H7 (cell line): ENCODE results near the gene NOL4L. TPM values are rescaled to one million over a fixed set of nuclear protein-coding genes. Genes with fewer than 3 reads are reported as not detected.

ENCODE experiments used
- DNase-seq: peaks from one replicate; pipeline ENCODE4 v3.0.0; 2012
- H3K27me3 ChIP-seq: 2 replicates; pipeline ENCODE4 v1.6.0; 2011; ENCODE audit warnings: mild to moderate bottlenecking, low read length; ENCODE audit not compliant: control insufficient read depth, insufficient read depth
- H3K36me3 ChIP-seq: replicated peaks from 2 replicates; pipeline ENCODE4 v1.5.1; 2011; ENCODE audit warnings: low read length; ENCODE audit not compliant: control insufficient read depth, insufficient read depth
- H3K4me3 ChIP-seq: 2 replicates; pipeline ENCODE4 v1.5.1; 2011; ENCODE audit warnings: low read depth, mild to moderate bottlenecking, control low read depth, low read length, moderate library complexity; ENCODE audit not compliant: insufficient read depth
- total RNA-seq: library from RNA; depleted of rRNA; stranded (reverse); fragments of >200 nt; shearing (Covaris generic); gene quantifications from 2 replicates; pipeline ENCODE4 v1.2.3, GENCODE V29; 2014

NOL4L gene
- total RNA-seq, 1 experiment from 2014 or later: 26.6 TPM

- no peak overlapping the region for H3K4me3 ChIP-seq
- peaks cover 1% of the 10 kb centered on the region; the same call in 1 of the 2 replicates for H3K36me3 ChIP-seq
- DNase-seq: peak; percentile 12
- H3K27me3 ChIP-seq: no peaks in the 10 kb centered on the region
Observed at GRCh38 chr20:32440069-32440757, 144.9 kb downstream of the NOL4L start.

- peak; percentile 42 for DNase-seq
- Histone ChIP-seq H3K27me3 (no peaks in the 10 kb centered on the region), H3K36me3 (peaks cover 1% of the 10 kb centered on the region; the same call in 1 of the 2 replicates), H3K4me3 (no peak overlapping the region)
Observed at GRCh38 chr20:32439132-32439829, 145.9 kb downstream of the NOL4L start.

GRCh38 chr20:32438331-32438858, 146.7 kb downstream of the NOL4L start:
- Histone ChIP-seq H3K36me3 (peaks cover 3% of the 10 kb centered on the region), H3K4me3 (no peak overlapping the region), H3K27me3 (no peaks in the 10 kb centered on the region)
- peak; percentile 20 for DNase-seq

- DNase-seq: peak; percentile 82
- Histone ChIP-seq H3K4me3 (no peak overlapping the region), H3K36me3 (peaks cover 7% of the 10 kb centered on the region), H3K27me3 (no peaks in the 10 kb centered on the region)
Observed at GRCh38 chr20:32437391-32438074, 147.6 kb downstream of the NOL4L start.

- no peaks in the 10 kb centered on the region for H3K27me3 ChIP-seq
- peak; percentile 15 for DNase-seq
- H3K36me3 ChIP-seq: peaks cover 7% of the 10 kb centered on the region
- H3K4me3 ChIP-seq: no peak overlapping the region
Observed at GRCh38 chr20:32436968-32437367, 148.2 kb downstream of the NOL4L start.

- Histone ChIP-seq H3K36me3 (peaks cover 7% of the 10 kb centered on the region), H3K27me3 (no peaks in the 10 kb centered on the region), H3K4me3 (no peak overlapping the region)
- DNase-seq: peak; percentile 35
Observed at GRCh38 chr20:32436142-32436861, 148.8 kb downstream of the NOL4L start.

- Histone ChIP-seq H3K36me3 (peaks cover 9% of the 10 kb centered on the region), H3K27me3 (no peaks in the 10 kb centered on the region), H3K4me3 (no peak overlapping the region)
- peak; percentile 32 for DNase-seq
Observed at GRCh38 chr20:32435449-32436107, 149.6 kb downstream of the NOL4L start.

GRCh38 chr20:32434434-32434833, 150.7 kb downstream of the NOL4L start:
- no peak overlapping the region for H3K4me3 ChIP-seq
- no peaks in the 10 kb centered on the region for H3K27me3 ChIP-seq
- peaks cover 11% of the 10 kb centered on the region for H3K36me3 ChIP-seq
- DNase-seq: peak; percentile 43

GRCh38 chr20:32433311-32434021, 151.7 kb downstream of the NOL4L start:
- Histone ChIP-seq H3K36me3 (peaks cover 15% of the 10 kb centered on the region), H3K4me3 (no peak overlapping the region)
- peak; percentile 43 for DNase-seq

GRCh38 chr20:32432277-32432676, 152.9 kb downstream of the NOL4L start:
- peaks cover 13% of the 10 kb centered on the region for H3K36me3 ChIP-seq
- no peak overlapping the region for H3K4me3 ChIP-seq
- no peaks in the 10 kb centered on the region for H3K27me3 ChIP-seq
- DNase-seq: no peak

More at GRCh38 chr20:32433311-32434021, 151.7 kb downstream of the NOL4L start:
- no peaks in the 10 kb centered on the region for H3K27me3 ChIP-seq

- H3K36me3 ChIP-seq: peaks cover 13% of the 10 kb centered on the region
Observed at GRCh38 chr20:32431457-32431856, 153.7 kb downstream of the NOL4L start.

GRCh38 chr20:32429745-32430360, 155.3 kb downstream of the NOL4L start:
- DNase-seq: peak; percentile 35
- Histone ChIP-seq H3K27me3 (no peaks in the 10 kb centered on the region), H3K36me3 (peaks cover 13% of the 10 kb centered on the region), H3K4me3 (no peak overlapping the region)

More at GRCh38 chr20:32431457-32431856, 153.7 kb downstream of the NOL4L start:
- no peaks in the 10 kb centered on the region for H3K27me3 ChIP-seq
- peak; percentile 13 for DNase-seq
- no peak overlapping the region for H3K4me3 ChIP-seq

GRCh38 chr20:32429343-32429742, 155.8 kb downstream of the NOL4L start:
- H3K36me3 ChIP-seq: peaks cover 13% of the 10 kb centered on the region
- H3K27me3 ChIP-seq: no peaks in the 10 kb centered on the region
- DNase-seq: peak; percentile 39
- H3K4me3 ChIP-seq: no peak overlapping the region
